Measurements from ENCODE around the gene SGK2. TPM values are rescaled to one million over a fixed set of nuclear protein-coding genes. Genes with fewer than 3 reads are reported as not detected.

Gene SGK2
- total RNA-seq, 2 experiments from 2014 or later: 0.10 TPM; not detected in 1

DNA sequence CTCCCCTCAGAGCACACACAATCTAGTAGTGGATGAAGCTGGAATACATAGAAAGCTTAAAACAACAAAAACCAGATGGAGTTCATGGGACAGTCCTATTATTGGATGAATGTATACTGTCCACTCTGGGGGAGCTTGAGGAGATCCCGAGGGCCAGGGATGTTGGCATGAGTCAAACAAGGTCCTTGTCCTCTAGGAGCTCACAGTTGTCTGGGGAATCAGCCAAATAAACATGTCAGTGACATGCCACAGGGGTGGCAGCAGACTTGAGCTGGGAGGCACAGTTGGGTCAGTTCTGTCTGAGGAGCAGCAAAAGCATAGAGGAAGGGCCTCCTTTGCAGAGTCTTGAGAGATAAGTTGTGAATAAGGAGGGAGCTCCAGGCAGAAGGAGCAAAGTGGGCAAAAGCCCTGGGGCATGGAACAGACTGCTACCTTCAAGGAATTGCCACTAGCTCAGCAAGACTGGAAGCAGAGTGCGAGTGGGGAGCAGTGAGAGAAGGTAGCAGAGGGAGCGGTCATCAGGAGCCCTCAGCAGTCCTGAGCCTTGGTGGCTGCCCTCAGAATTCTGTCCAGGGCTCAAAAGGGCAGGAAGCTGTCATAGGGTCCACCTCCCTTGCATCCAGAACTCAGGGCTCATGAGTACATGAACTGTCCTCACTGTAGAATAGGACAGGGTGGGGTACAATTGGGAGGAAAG, 29.2 kb upstream of the SGK2 start:
- no peak overlapping the region for H3K27ac Mint-ChIP-seq
- ATAC-seq (no peak), DNase-seq (no peak)
- CTCF ChIA-PET: interaction anchor here (1.0 to 5.1 kb wide), 2 partner anchors 9 to 21 kb away, joined by 3 to 32 read pairs; no protein-coding TSS in a partner anchor
- POLR2A ChIA-PET: interaction anchor here (0.8 kb wide), 1 partner anchor 72 kb away, joined by 3 read pairs; no protein-coding TSS in a partner anchor
- H3K4me1 Mint-ChIP-seq (ENCODE audit: low read depth): no peaks in the 10 kb centered on the region
- no peaks in the 10 kb centered on the region for H3K9me3 Mint-ChIP-seq (ENCODE audit: insufficient read depth)
- H3K36me3 Mint-ChIP-seq (ENCODE audit: low read depth): no peaks in the 10 kb centered on the region
- H3K4me3 Mint-ChIP-seq: no peak overlapping the region
- H3K27me3 Mint-ChIP-seq (ENCODE audit: low read depth): no peaks in the 10 kb centered on the region

DNA sequence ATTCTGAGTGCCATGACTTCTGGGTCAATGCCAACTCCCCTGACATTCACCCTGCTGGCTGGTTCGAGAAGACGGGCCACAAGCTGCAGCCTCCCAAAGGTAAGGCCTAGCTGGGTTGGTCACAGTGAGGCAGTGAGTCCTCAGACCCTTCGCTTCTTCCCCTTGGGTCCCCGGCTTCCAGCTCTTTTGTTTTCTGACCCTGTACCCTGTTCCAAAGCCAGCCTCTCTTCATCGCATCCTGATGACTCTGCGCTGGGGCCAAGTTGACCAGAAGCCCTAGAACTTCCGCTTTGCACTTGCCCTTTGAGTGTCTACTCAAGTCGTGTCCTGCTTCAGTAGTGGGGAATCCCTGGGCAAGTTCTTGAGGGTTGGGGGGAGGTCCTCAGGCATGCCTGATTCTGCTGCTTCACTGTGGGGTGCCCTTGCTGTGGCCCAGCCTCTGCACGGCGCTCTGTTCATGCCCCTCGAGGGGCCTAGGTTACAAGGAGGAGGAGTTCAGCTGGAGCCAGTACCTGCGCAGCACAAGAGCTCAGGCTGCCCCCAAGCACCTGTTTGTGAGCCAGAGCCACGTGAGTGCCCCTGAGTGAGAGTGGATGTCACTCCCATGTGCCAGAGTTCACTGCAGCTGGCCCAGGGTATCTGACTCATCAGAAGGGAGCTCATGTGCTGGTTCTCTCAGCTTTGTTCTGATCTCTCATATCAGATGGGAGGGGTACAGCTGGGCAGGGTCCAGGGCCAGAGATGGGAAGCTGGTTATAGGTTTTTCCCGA, 28.3 kb upstream of the SGK2 start:
- ChIA-PET CTCF (interaction anchor here (1.0 to 5.1 kb wide), 2 partner anchors 8 to 22 kb away, joined by 3 to 32 read pairs; no protein-coding TSS in a partner anchor), POLR2A (interaction anchor here (0.8 kb wide), 1 partner anchor 73 kb away, joined by 3 read pairs; no protein-coding TSS in a partner anchor)
- no peaks in the 10 kb centered on the region for H3K9me3 Mint-ChIP-seq (ENCODE audit: insufficient read depth)
- no peaks in the 10 kb centered on the region for H3K27me3 Mint-ChIP-seq (ENCODE audit: low read depth)
- H3K4me3 Mint-ChIP-seq: no peak overlapping the region
- DNase-seq (no peak), ATAC-seq (no peak)
- H3K36me3 Mint-ChIP-seq (ENCODE audit: low read depth): no peaks in the 10 kb centered on the region
- H3K4me1 Mint-ChIP-seq (ENCODE audit: low read depth): no peaks in the 10 kb centered on the region
- H3K27ac Mint-ChIP-seq: no peak overlapping the region

DNA sequence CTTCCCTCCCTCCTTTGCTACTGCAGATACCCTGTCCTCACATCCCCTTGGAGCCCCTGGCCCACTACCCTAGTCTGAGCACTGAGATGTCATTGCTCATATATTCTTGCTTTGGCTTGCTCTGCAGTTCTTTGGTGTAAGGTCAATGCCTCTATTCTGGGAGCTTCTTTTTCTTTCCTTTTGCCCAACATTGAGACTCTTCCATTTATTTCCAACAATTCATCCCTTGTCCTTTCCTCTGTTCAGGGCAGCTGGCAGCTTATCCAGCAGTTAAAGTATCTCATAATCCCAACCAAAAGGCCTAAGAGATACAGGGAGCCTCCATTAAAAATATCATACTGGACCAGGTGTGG, 27.8 kb upstream of the SGK2 start:
- Mint-ChIP-seq H3K36me3 (ENCODE audit: low read depth) (no peaks in the 10 kb centered on the region), H3K4me3 (no peak overlapping the region), H3K27ac (no peak overlapping the region), H3K4me1 (ENCODE audit: low read depth) (no peaks in the 10 kb centered on the region), H3K27me3 (ENCODE audit: low read depth) (no peaks in the 10 kb centered on the region), H3K9me3 (ENCODE audit: insufficient read depth) (no peaks in the 10 kb centered on the region)
- ATAC-seq (no peak), DNase-seq (no peak)
- POLR2A ChIA-PET: no interaction called here
- CTCF ChIA-PET: interaction anchor here (5.1 kb wide), 1 partner anchor 8 kb away, joined by 32 read pairs; no protein-coding TSS in a partner anchor

DNA sequence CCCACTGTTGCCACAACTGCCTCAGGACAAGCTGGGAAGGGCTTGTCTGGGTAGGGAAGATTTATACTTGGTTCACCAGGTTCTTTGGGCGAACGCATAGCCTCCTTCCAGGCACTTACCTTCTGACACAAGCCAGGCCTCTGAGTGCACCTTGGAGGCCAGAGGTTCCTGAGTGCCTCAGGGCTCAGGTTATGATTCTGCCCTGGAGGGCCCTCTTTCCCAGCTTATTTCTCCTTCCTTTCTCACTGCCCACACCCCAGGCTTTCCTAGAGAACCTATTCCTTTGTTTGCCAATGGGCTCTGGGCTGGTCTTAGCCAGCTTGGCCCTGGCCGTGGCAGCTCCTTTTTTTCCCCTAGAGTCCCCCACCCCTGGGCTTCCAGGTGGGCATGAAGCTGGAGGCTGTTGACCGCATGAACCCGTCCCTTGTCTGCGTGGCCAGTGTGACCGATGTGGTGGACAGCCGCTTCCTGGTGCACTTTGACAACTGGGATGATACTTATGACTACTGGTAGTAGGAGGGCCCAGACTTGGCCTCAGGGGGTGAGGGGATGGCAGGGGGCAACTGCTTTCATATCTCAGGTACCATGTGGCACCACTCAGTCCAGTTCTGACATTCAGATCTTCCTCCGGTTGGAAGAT, 26.3 kb upstream of the SGK2 start:
- Mint-ChIP-seq H3K36me3 (ENCODE audit: low read depth) (no peaks in the 10 kb centered on the region), H3K4me3 (no peak overlapping the region), H3K27me3 (ENCODE audit: low read depth) (no peaks in the 10 kb centered on the region), H3K27ac (no peak overlapping the region), H3K9me3 (ENCODE audit: insufficient read depth) (no peaks in the 10 kb centered on the region), H3K4me1 (ENCODE audit: low read depth) (no peaks in the 10 kb centered on the region)
- POLR2A ChIA-PET: no interaction called here
- ATAC-seq (no peak), DNase-seq (no peak)
- CTCF ChIA-PET: no interaction called here

DNA sequence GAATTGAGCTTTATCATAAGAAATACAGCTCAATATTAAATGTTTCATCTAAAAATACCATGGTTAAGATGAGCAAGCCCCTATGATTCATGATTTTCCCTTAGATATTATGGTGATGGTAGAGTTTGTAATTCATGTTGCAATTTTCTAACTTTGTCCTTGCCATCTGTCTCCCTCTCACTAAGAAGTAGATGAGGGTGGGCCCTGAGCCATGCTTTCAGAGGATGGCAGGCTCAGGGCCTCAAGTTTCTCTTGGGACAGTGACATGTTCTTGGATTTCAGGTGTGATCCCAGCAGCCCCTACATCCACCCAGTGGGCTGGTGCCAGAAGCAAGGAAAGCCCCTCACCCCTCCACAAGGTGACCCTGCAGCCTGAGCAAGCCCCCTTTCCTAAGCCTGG, 25.8 kb upstream of the SGK2 start:
- POLR2A ChIA-PET: no interaction called here
- Mint-ChIP-seq H3K27me3 (ENCODE audit: low read depth) (no peaks in the 10 kb centered on the region), H3K27ac (no peak overlapping the region), H3K4me1 (ENCODE audit: low read depth) (no peaks in the 10 kb centered on the region), H3K9me3 (ENCODE audit: insufficient read depth) (no peaks in the 10 kb centered on the region), H3K4me3 (no peak overlapping the region), H3K36me3 (ENCODE audit: low read depth) (no peaks in the 10 kb centered on the region)
- no peak for ATAC-seq
- DNase-seq: no peak
- CTCF ChIA-PET: no interaction called here

DNA sequence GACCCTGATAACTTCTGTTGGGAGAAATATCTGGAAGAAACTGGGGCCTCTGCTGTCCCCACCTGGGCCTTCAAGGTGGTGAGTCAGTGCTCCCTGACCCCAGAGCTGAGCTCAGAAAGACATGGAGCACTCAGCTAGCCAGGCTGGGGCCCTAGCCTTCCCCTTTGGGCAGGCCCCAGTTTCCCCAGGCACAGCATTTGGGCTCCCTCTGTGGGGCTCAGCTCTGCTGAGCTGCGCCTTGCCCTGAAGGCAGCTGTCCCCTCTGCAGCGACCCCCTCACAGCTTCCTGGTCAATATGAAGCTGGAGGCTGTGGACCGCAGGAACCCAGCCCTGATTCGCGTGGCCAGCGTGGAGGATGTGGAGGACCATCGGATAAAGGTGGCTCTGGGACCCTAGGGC, 24.8 kb upstream of the SGK2 start:
- no peak for DNase-seq
- no peak for ATAC-seq
- Mint-ChIP-seq H3K36me3 (ENCODE audit: low read depth) (no peaks in the 10 kb centered on the region), H3K27me3 (ENCODE audit: low read depth) (no peaks in the 10 kb centered on the region), H3K27ac (no peak overlapping the region), H3K4me1 (ENCODE audit: low read depth) (no peaks in the 10 kb centered on the region), H3K9me3 (ENCODE audit: insufficient read depth) (no peaks in the 10 kb centered on the region), H3K4me3 (no peak overlapping the region)
- ChIA-PET CTCF (no interaction called here), POLR2A (no interaction called here)

DNA sequence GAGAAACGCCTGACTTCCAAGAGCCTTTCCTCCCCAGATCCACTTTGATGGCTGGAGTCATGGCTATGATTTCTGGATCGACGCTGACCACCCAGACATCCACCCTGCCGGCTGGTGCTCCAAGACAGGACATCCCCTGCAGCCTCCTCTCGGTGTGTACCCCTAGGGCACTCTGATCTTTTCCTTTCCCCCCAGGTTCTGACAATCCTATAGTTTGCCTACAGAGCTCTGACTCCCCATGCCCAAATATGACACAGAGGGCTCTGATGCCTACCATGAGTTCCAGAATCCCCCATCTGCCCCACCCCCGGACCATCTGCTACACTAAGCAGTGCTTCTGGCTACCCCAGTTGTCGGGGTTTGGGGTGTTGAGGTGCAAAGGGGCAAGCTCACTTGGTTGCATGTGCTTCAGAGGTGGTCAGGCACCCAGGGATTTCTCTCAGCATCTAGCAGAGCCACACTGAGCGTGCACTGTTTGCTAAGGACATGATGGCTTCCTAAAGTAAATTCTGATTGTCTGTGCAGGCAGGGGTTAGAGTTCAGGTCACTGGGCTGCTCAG, 24.0 kb upstream of the SGK2 start:
- ChIA-PET CTCF (interaction anchor here (0.7 kb wide), 1 partner anchor 546 kb away, joined by 3 read pairs; no protein-coding TSS in a partner anchor), POLR2A (no interaction called here)
- no peaks in the 10 kb centered on the region for H3K9me3 Mint-ChIP-seq (ENCODE audit: insufficient read depth)
- ATAC-seq: no peak
- DNase-seq: no peak
- H3K27ac Mint-ChIP-seq: no peak overlapping the region
- H3K27me3 Mint-ChIP-seq (ENCODE audit: low read depth): no peaks in the 10 kb centered on the region
- no peak overlapping the region for H3K4me3 Mint-ChIP-seq
- H3K36me3 Mint-ChIP-seq (ENCODE audit: low read depth): no peaks in the 10 kb centered on the region
- no peaks in the 10 kb centered on the region for H3K4me1 Mint-ChIP-seq (ENCODE audit: low read depth)

DNA sequence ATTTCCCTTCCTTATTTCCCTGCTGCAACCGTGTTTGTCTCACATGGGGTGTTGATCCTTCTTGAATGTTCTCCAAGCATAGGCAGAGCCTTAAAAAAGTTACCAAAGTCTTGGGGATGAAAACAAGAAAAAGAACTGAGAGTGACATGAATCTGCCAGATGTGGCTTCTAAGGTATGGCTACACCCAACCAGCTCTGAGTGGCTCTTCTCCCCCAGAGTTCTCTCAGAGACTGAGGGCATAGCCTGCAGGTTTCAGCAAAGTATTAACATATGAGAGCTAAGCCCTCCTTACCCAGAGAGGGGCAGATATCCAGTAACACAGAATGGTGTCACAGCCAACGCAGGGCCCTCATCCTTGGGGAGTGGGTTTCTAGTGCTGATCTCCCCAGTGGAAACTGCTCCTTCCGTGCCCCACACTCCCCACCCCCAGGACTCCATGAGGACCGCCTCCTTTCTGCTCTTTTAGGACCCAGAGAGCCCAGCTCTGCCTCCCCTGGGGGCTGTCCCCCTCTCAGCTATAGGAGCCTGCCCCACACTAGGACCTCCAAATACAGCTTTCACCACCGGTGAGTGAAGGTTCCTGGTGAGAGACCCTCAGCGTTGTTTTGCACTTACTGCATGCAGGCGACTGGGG, 23.3 kb upstream of the SGK2 start:
- DNase-seq (no peak), ATAC-seq (no peak)
- Mint-ChIP-seq H3K36me3 (ENCODE audit: low read depth) (no peaks in the 10 kb centered on the region), H3K27ac (no peak overlapping the region), H3K4me3 (no peak overlapping the region), H3K9me3 (ENCODE audit: insufficient read depth) (no peaks in the 10 kb centered on the region), H3K27me3 (ENCODE audit: low read depth) (no peaks in the 10 kb centered on the region), H3K4me1 (ENCODE audit: low read depth) (no peaks in the 10 kb centered on the region)
- POLR2A ChIA-PET: no interaction called here
- CTCF ChIA-PET: interaction anchor here (0.7 kb wide), 1 partner anchor 545 kb away, joined by 3 read pairs; no protein-coding TSS in a partner anchor

DNA sequence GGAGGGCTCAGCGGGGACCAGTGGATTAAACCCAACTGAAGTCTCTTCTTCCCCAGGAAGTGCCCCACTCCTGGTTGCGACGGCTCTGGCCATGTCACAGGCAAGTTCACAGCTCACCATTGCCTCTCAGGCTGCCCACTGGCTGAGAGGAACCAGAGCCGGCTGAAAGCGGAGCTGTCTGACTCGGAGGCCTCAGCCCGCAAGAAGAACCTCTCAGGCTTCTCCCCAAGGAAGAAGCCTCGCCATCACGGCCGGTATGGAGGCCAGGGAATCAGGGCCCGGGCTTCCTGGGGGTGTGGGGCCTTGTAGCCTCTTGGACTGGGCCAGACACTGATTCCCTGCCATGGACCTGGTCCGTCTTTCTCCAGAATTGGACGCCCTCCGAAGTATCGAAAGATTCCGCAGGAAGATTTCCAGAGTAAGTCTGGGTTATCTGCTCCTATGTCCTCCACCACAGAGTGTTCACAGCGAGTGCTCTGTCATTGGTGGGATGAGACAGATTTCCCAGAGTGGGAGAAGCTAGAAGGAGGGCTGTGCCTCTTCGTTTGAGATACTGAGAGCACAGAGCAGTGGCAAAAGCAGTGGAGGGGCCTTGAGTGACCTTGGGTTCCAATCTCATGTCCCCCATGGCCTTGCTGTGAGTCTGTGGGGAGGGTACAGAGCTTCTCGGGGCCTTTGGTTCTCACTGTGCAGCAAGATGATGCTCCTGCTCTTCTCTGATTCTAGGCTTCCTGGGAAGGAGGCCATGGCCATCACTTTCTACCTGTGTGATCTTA, 22.6 kb upstream of the SGK2 start:
- Mint-ChIP-seq H3K36me3 (ENCODE audit: low read depth) (no peaks in the 10 kb centered on the region), H3K27ac (no peak overlapping the region), H3K27me3 (ENCODE audit: low read depth) (no peaks in the 10 kb centered on the region), H3K4me3 (no peak overlapping the region), H3K4me1 (ENCODE audit: low read depth) (no peaks in the 10 kb centered on the region), H3K9me3 (ENCODE audit: insufficient read depth) (no peaks in the 10 kb centered on the region)
- POLR2A ChIA-PET: no interaction called here
- ATAC-seq (no peak), DNase-seq (no peak)
- CTCF ChIA-PET: interaction anchor here (0.8 kb wide), 1 partner anchor 563 kb away, joined by 3 read pairs; no protein-coding TSS in a partner anchor

DNA sequence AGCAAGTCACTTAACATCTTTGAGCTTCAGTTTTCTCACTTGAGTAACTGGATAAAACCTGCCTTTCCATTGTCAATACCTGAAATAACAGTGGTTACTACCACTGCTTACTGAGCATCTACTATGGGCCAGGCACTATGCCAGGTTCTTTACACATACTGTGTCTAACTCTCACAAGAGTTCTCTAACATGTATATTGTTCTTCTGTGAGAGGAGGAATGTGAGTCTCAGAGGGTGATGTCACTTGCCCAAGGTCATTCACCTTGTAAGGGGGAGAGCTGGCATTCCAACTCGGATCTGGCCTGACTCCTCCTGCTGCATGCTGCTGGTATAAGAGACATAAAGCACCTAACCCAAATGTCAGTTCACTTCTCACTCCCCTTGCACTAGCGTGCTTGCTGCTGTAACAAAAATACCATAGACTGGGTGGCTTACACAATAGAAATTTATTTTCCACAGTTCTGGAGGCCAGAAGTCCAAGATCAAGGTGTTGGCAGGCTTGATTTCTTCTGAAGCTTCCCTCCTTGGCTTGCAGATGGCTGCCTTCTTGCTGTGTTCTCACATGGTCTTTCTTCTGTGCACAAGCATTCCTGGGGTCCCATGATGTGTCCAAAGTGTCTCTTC, 21.9 kb upstream of the SGK2 start:
- H3K36me3 Mint-ChIP-seq (ENCODE audit: low read depth): no peaks in the 10 kb centered on the region
- ChIA-PET POLR2A (no interaction called here), CTCF (interaction anchor here (0.8 to 2.4 kb wide), 2 partner anchors 46 to 562 kb away, joined by 3 to 7 read pairs; no protein-coding TSS in a partner anchor)
- no peaks in the 10 kb centered on the region for H3K4me1 Mint-ChIP-seq (ENCODE audit: low read depth)
- DNase-seq: no peak
- H3K27me3 Mint-ChIP-seq (ENCODE audit: low read depth): no peaks in the 10 kb centered on the region
- no peaks in the 10 kb centered on the region for H3K9me3 Mint-ChIP-seq (ENCODE audit: insufficient read depth)
- H3K4me3 Mint-ChIP-seq: no peak overlapping the region
- no peak overlapping the region for H3K27ac Mint-ChIP-seq
- ATAC-seq: no peak
